HCT116 (cell line): ENCODE results near the gene UBE2L6. TPM values are rescaled to one million over a fixed set of nuclear protein-coding genes. Genes with fewer than 3 reads are reported as not detected.

Experiments used
- ATAC-seq: fragments of 200-7000 bp; cut with Tn5 transposase; 2 replicates; pipeline ENCODE4 v1.9.1; 2020; ENCODE audit warnings: mild to moderate bottlenecking, moderate library complexity
- BruUV-seq: library from RNA; stranded (reverse); fragments of 400-500 nt; replicated peaks from 2 replicates; lab custom pipeline; 2021; lab: Mats Ljungman, UMichigan
- CTCF ChIA-PET: fragments of 300-600 bp; sonication (Branson Sonifier 250); formaldehyde crosslinking; loops from one replicate; lab custom pipeline; 2021; ENCODE audit warnings: antibody characterized with exemption; lab: Charles Lee
- POLR2A ChIA-PET: fragments of 300-600, 350-600 bp; sonication (Branson Sonifier 250); formaldehyde crosslinking; loops from one replicate; lab custom pipeline; 2021; ENCODE audit warnings: antibody characterized with exemption; lab: Charles Lee
- RAD21 ChIA-PET, 2 experiments: fragments of 300-600 bp; sonication (Branson Sonifier 250); formaldehyde crosslinking; loops; one replicate each; lab custom pipeline; 2023; ENCODE audit warnings: low total read pairs in 2 of 2; ENCODE audit not compliant: uncharacterized antibody in 2 of 2, unreplicated experiment in 2 of 2, low non-redundant PET in 1 of 2; lab: Charles Lee
- DNase-seq: peaks from one replicate; pipeline ENCODE4 v3.0.0-alpha.2; 2010; ENCODE audit warnings: low read depth, low spot score
- H2AFZ ChIP-seq: fragments of 200-600 bp; shearing (Covaris generic), sonication (generic); 2 replicates; pipeline ENCODE4 v1.6.1; 2017; ENCODE audit warnings: low read depth, mixed run types, mixed read lengths, antibody characterized with exemption, low read length; ENCODE audit not compliant: poor library complexity, severe bottlenecking
- H3K27ac ChIP-seq: 2 replicates; pipeline ENCODE4 v1.5.1; 2012; ENCODE audit warnings: low read depth, low read length
- H3K27me3 ChIP-seq: fragments of 200-600 bp; sonication (generic); 2 replicates; pipeline ENCODE4 v1.6.1; 2016; ENCODE audit warnings: mixed run types, low read length, mixed read lengths; ENCODE audit not compliant: insufficient read depth
- H3K36me3 ChIP-seq, 2 experiments: fragments of 200-500 bp in 1 of 2; fragments of 200-600 bp in 1 of 2; sonication (Bioruptor generic) in 1 of 2; sonication (generic) in 1 of 2; 2 replicates each; pipeline versions ENCODE4 v1.5.1 to v1.6.1; 2014 to 2016; ENCODE audit warnings: low read length in 2 of 2, inconsistent platforms in 1 of 2, mixed read lengths in 1 of 2, mixed run types in 1 of 2; ENCODE audit not compliant: insufficient read depth in 2 of 2, control insufficient read depth in 1 of 2
- H3K4me1 ChIP-seq, 2 experiments: fragments of 200-600 bp in 1 of 2; sonication (generic) in 1 of 2; 2 replicates each; pipeline versions ENCODE4 v1.5.1 to v1.6.1; 2012 to 2017; ENCODE audit warnings: low read length in 2 of 2, inconsistent platforms in 1 of 2, mild to moderate bottlenecking in 1 of 2, mixed read lengths in 1 of 2, mixed run types in 1 of 2, moderate library complexity in 1 of 2; ENCODE audit not compliant: insufficient read depth in 2 of 2, control insufficient read depth in 1 of 2
- H3K4me2 ChIP-seq: fragments of 200-600 bp; sonication (generic); 2 replicates; pipeline ENCODE4 v1.6.1; 2017; ENCODE audit warnings: mixed run types, low read length, mixed read lengths
- H3K4me3 ChIP-seq, 2 experiments: fragments of 200-600 bp in 1 of 2; sonication (generic) in 1 of 2; replicated peaks in 1 of 2; 2 replicates each; pipeline ENCODE4 v1.5.1; 2011 to 2016; ENCODE audit warnings: low read length in 2 of 2, control low read depth in 1 of 2, low read depth in 1 of 2, mild to moderate bottlenecking in 1 of 2, mixed read lengths in 1 of 2, mixed run types in 1 of 2
- H3K79me2 ChIP-seq: fragments of 200-600 bp; sonication (generic); 2 replicates; pipeline ENCODE4 v1.6.1; 2017; ENCODE audit warnings: mild to moderate bottlenecking, mixed run types, low read length, moderate library complexity, mixed read lengths; ENCODE audit not compliant: insufficient read depth
- H3K9ac ChIP-seq: fragments of 200-600 bp; sonication (generic); 2 replicates; pipeline ENCODE4 v1.6.1; 2016; ENCODE audit warnings: low read length, mixed read lengths
- H3K9me2 ChIP-seq: fragments of 200-600 bp; sonication (generic), shearing (Covaris generic); 2 replicates; pipeline ENCODE4 v1.6.1; 2017; ENCODE audit warnings: mixed run types, mild to moderate bottlenecking, moderate library complexity; ENCODE audit not compliant: insufficient read depth
- H3K9me3 ChIP-seq, 2 experiments: fragments of 200-500 bp in 1 of 2; fragments of 200-600 bp in 1 of 2; sonication (Bioruptor generic) in 1 of 2; sonication (generic) in 1 of 2; 2 replicates each; pipeline ENCODE4 v1.6.1; 2014 to 2017; ENCODE audit warnings: low read length in 2 of 2, mixed read lengths in 2 of 2, inconsistent platforms in 1 of 2, low read depth in 1 of 2, mild to moderate bottlenecking in 1 of 2, mixed run types in 1 of 2, moderate library complexity in 1 of 2; ENCODE audit not compliant: control insufficient read depth in 1 of 2, insufficient read depth in 1 of 2
- H4K20me1 ChIP-seq: fragments of 200-600 bp; sonication (generic), shearing (Covaris generic); 2 replicates; pipeline ENCODE4 v1.6.1; 2017; ENCODE audit warnings: mixed run types, mild to moderate bottlenecking, moderate library complexity; ENCODE audit not compliant: insufficient read depth
- CBX3 ChIP-seq: IDR thresholded peaks from 2 replicates; pipeline ENCODE4 v1.6.1; 2012; ENCODE audit warnings: low read depth
- SIN3A ChIP-seq: IDR thresholded peaks from 2 replicates; pipeline ENCODE4 v1.6.1; 2012; ENCODE audit warnings: low read depth
- YY1 ChIP-seq: IDR thresholded peaks from 2 replicates; pipeline ENCODE4 v1.6.1; 2011; ENCODE audit warnings: low read length, low read depth, moderate library complexity, mild to moderate bottlenecking; ENCODE audit not compliant: insufficient replicate concordance; ENCODE audit errors: extremely low read depth
- ZBTB33 ChIP-seq: IDR thresholded peaks from 2 replicates; pipeline ENCODE4 v1.6.1; 2011; ENCODE audit warnings: mild to moderate bottlenecking, low read length, moderate library complexity; ENCODE audit not compliant: insufficient replicate concordance; ENCODE audit errors: extremely low read depth
- ZNF274 ChIP-seq: fragments of 200-500 bp; sonication (Bioruptor generic); IDR thresholded peaks from 2 replicates; pipeline ENCODE4 v1.6.1; 2014; ENCODE audit warnings: mild to moderate bottlenecking, low read depth, low read length, inconsistent platforms
- intact Hi-C: fragments of 100-400 bp; cut with micrococcal nuclease; formaldehyde crosslinking; loops from 2 replicates; pipeline ENCODE4 v1.10.0; 2022
- total RNA-seq: library from RNA; stranded (reverse); gene quantifications from one replicate; pipeline ENCODE4 v1.2.1, GENCODE V29; 2021; ENCODE audit not compliant: unreplicated experiment
- TF ChIP-seq, protein P1 (sequence below): IDR thresholded peaks from 2 replicates; pipeline ENCODE4 v1.6.1; 2012
- TF ChIP-seq, protein P2 (sequence below), 3 experiments: fragments of 200-600 bp in 1 of 3; sonication (generic) in 1 of 3; IDR thresholded peaks in 2 of 3; conservative IDR thresholded peaks in 1 of 3; 2 replicates each; pipeline ENCODE4 v1.5.1; 2012 to 2017; ENCODE audit warnings: low read depth in 2 of 3, low read length in 2 of 3, antibody characterized with exemption in 1 of 3, borderline replicate concordance in 1 of 3, control low read depth in 1 of 3, mild to moderate bottlenecking in 1 of 3, mixed read lengths in 1 of 3, mixed run types in 1 of 3, moderate library complexity in 1 of 3; ENCODE audit not compliant: insufficient read depth in 1 of 3

Gene UBE2L6
- total RNA-seq, 1 experiment from 2014 or later: 24.8 TPM

- Histone ChIP-seq H3K27me3 (no peaks in the 10 kb centered on the region), H3K4me3 (no peak overlapping the region), H4K20me1 (no peaks in the 10 kb centered on the region), H3K9me3 (no peaks in the 10 kb centered on the region), H3K4me2 (no peak overlapping the region), H3K9me2 (no peaks in the 10 kb centered on the region), H3K79me2 (no peaks in the 10 kb centered on the region), H3K27ac (no peak overlapping the region), H3K36me3 (no peaks in the 10 kb centered on the region), H3K4me1 (no peaks in the 10 kb centered on the region), H2AFZ (no peak overlapping the region), H3K9ac (no peak overlapping the region)
- TF ChIP-seq CBX3 (no peak), YY1 (no peak), ZNF274 (no peak), SIN3A (no peak)
- TF ChIP-seq, protein P1, sequence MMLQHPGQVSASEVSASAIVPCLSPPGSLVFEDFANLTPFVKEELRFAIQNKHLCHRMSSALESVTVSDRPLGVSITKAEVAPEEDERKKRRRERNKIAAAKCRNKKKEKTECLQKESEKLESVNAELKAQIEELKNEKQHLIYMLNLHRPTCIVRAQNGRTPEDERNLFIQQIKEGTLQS: no peak
- TF ChIP-seq, protein P2, sequence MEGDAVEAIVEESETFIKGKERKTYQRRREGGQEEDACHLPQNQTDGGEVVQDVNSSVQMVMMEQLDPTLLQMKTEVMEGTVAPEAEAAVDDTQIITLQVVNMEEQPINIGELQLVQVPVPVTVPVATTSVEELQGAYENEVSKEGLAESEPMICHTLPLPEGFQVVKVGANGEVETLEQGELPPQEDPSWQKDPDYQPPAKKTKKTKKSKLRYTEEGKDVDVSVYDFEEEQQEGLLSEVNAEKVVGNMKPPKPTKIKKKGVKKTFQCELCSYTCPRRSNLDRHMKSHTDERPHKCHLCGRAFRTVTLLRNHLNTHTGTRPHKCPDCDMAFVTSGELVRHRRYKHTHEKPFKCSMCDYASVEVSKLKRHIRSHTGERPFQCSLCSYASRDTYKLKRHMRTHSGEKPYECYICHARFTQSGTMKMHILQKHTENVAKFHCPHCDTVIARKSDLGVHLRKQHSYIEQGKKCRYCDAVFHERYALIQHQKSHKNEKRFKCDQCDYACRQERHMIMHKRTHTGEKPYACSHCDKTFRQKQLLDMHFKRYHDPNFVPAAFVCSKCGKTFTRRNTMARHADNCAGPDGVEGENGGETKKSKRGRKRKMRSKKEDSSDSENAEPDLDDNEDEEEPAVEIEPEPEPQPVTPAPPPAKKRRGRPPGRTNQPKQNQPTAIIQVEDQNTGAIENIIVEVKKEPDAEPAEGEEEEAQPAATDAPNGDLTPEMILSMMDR (IDR thresholded peaks at IDR 0.05 in 2 of 3, conservative IDR thresholded peaks at IDR 0.05 in 1 of 3; ENCODE audit: borderline replicate concordance in 1 of 3, insufficient read depth in 1 of 3, low read depth in 2 of 3, low read length in 2 of 3): no peak
- DNase-seq (no peak), ATAC-seq (no peak)
- ChIA-PET POLR2A (no interaction called here), CTCF (no interaction called here), RAD21 (no interaction called here)
- intact Hi-C loops: no loop called here
- no TSS peak for BruUV-seq
Measured at GRCh38 chr11:57588046-57588710, 20.7 kb upstream of the UBE2L6 start.

DNA sequence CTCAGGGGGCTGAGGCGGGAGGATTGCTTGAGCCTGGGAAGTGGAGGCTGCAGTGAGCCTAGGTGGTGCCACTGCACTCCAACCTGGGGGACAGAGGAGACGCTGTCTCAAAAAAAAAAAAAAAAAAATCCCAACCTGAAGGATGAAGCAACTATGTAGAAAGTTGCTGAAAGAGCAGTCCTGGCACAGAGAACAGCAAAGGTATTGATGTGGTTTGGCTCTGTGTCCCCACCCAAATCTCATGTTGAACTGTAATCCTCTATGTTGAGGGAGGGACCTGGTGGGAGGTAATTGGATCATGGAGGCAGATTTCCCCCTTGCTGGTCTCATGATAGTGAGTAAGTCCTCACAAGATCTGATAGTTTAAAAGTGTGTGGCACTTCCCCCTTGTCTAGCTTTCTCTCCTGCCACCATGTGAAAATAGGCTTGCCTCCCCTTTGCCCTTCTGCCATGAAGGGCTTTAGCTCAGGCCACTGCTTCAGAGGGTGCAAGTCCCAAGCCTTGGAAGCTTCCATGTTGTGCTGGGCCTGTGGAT lies 19.3 kb upstream of the UBE2L6 start:
- Histone ChIP-seq H4K20me1 (no peaks in the 10 kb centered on the region), H3K79me2 (no peaks in the 10 kb centered on the region), H3K9me2 (no peaks in the 10 kb centered on the region), H3K27ac (no peak overlapping the region), H3K9me3 (no peaks in the 10 kb centered on the region), H3K9ac (no peak overlapping the region), H3K4me3 (no peak overlapping the region), H3K36me3 (no peaks in the 10 kb centered on the region)
- POLR2A ChIA-PET: no interaction called here
- DNase-seq: no peak
- ATAC-seq: no peak
- TF ChIP-seq ZBTB33: no peak
- TF ChIP-seq, all 23 proteins: peak for 0
- no peak overlapping the region for H3K4me2 ChIP-seq
- ChIA-PET CTCF (no interaction called here), RAD21 (no interaction called here)
- intact Hi-C loops: no loop called here
- H3K4me1 ChIP-seq: no peaks in the 10 kb centered on the region
- BruUV-seq: no TSS peak
- H2AFZ ChIP-seq: no peak overlapping the region
- H3K27me3 ChIP-seq: no peaks in the 10 kb centered on the region
